ENCODE measurements around the gene S100A6.
A peak's percentile ranks its signal among the peaks of the same experiment; 100 is the strongest.
"Not testable (repeated sequence)": the region's sequence is repeated elsewhere in the genome, so short reads cannot be mapped to it uniquely, and the experiment has no call there.

Gene S100A6

DNA sequence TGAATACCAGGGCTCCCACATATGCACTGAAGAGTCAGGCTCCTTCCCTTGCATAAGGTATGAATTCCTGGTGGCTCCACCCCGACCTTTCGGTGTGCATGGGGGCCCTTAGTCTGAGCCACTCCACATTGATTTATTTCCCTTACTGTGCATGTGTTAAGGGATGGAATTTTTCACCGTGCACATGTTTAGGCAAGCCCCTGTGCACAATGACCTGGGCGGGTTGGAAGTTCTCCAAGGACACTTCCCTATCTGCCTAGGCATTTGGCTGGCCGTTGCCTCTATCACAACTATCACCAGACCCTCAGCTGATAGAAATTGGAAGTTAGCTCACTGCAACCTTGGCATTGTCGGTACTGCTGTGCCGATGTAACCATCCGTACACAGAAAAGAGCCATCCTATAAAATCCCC lies 9.7 kb downstream of the S100A6 start:
- no peak overlapping the region for H3K14ac ChIP-seq (ENCODE audit: low read length in 2 of 2)

DNA sequence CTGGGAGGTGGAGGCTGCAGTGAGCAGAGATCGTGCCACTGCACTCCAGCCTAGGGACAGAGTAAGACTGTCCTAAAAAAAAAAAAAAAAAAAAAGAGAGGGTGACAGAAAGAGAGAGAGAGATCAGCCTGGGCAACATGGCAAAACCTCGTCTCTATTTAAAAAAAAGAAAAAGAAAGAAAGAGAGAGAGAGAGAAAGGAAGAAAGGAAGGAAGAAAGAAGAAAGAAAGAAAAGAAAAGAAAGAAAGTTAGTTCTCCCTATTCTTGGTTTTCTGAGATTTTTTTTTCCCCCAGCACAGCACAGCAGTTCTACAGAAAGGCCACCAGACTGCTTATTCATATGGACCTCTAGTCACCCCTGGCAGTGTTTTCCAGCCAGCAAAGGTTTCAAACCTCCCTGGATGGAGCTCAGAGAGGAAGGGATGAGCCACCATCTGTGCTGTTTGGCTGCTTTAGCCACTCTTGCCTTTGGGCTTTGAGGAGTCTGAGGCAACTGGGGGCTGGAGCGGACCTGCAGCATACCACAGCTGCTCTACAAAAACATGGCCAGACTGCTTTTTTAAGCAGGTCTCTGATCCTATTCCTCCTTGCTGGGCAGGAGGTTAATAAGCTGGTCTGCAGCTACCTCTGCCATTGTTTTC lies 10.6 kb downstream of the S100A6 start:
- peaks cover 2% of the 10 kb centered on the region for H3K4me1 ChIP-seq (ENCODE audit: control insufficient read depth, insufficient read depth, low read depth, low read length)
- H3K4me2 ChIP-seq (ENCODE audit: low read length, poor library complexity, severe bottlenecking): no peak overlapping the region
- H3K27ac ChIP-seq (ENCODE audit: low read length, poor library complexity, severe bottlenecking): no peak overlapping the region
- no peak overlapping the region for H3K23ac ChIP-seq (ENCODE audit: low read length in 2 of 2)
- peak overlapping the region; percentile 45 for H3K9ac ChIP-seq (ENCODE audit: low read length)
- H3K18ac ChIP-seq (ENCODE audit: low read depth in 1 of 2, low read length in 2 of 2): no peak overlapping the region
- no peak overlapping the region for H2BK120ac ChIP-seq (ENCODE audit: low read depth, low read length)
- no peaks in the 10 kb centered on the region for H3K9me3 ChIP-seq (ENCODE audit: control insufficient read depth, low read length)
- no peak for DNase-seq
- H2BK12ac ChIP-seq (ENCODE audit: low read length in 2 of 2): no peak overlapping the region
- H3K36me3 ChIP-seq (ENCODE audit: control insufficient read depth in 1 of 2, insufficient read depth in 2 of 2, low read depth in 1 of 2, low read length in 2 of 2): no peaks in the 10 kb centered on the region
- no peak overlapping the region for H3K14ac ChIP-seq (ENCODE audit: low read length in 2 of 2)
- H3K4ac ChIP-seq (ENCODE audit: low read depth in 1 of 2, low read length in 2 of 2): no peak overlapping the region
- no peak overlapping the region for H2AFZ ChIP-seq (ENCODE audit: low read depth, low read length)
- H4K8ac ChIP-seq (ENCODE audit: low read length): no peak overlapping the region
- H2BK5ac ChIP-seq (ENCODE audit: low read depth, low read length, poor library complexity, severe bottlenecking): no peak overlapping the region
- H4K91ac ChIP-seq (ENCODE audit: low read length): no peak overlapping the region
- H3K27me3 ChIP-seq (ENCODE audit: control insufficient read depth in 1 of 2, insufficient read depth in 1 of 2, low read length in 2 of 2): no peaks in the 10 kb centered on the region
- H3K79me1 ChIP-seq (replicated peaks; ENCODE audit: low read length, poor library complexity, severe bottlenecking): no peaks in the 10 kb centered on the region
- no peak overlapping the region for H3K4me3 ChIP-seq (ENCODE audit: insufficient read depth in 1 of 2, low read depth in 1 of 2, low read length in 2 of 2)
- H2BK15ac ChIP-seq (ENCODE audit: low read depth, poor library complexity, severe bottlenecking): no peak overlapping the region
- WGBS: 54% methylated on average over 3 of the region's 3 CpGs
- no peak overlapping the region for H2AK5ac ChIP-seq (ENCODE audit: low read length, severe bottlenecking)

More for the DNA sequence above, 9.7 kb downstream of the S100A6 start:
- Histone ChIP-seq H3K36me3 (ENCODE audit: control insufficient read depth in 1 of 2, insufficient read depth in 2 of 2, low read depth in 1 of 2, low read length in 2 of 2) (no peaks in the 10 kb centered on the region), H2AK5ac (ENCODE audit: low read length, severe bottlenecking) (no peak overlapping the region), H3K9me3 (ENCODE audit: control insufficient read depth, low read length) (no peaks in the 10 kb centered on the region), H2BK120ac (ENCODE audit: low read depth, low read length) (no peak overlapping the region), H3K18ac (ENCODE audit: low read depth in 1 of 2, low read length in 2 of 2) (no peak overlapping the region), H2BK5ac (ENCODE audit: low read depth, low read length, poor library complexity, severe bottlenecking) (no peak overlapping the region), H3K79me1 (replicated peaks; ENCODE audit: low read length, poor library complexity, severe bottlenecking) (no peaks in the 10 kb centered on the region), H3K4me2 (ENCODE audit: low read length, poor library complexity, severe bottlenecking) (no peak overlapping the region), H4K8ac (ENCODE audit: low read length) (no peak overlapping the region), H3K23ac (ENCODE audit: low read length in 2 of 2) (no peak overlapping the region), H3K4me1 (ENCODE audit: control insufficient read depth, insufficient read depth, low read depth, low read length) (peaks cover 2% of the 10 kb centered on the region), H2BK15ac (ENCODE audit: low read depth, poor library complexity, severe bottlenecking) (no peak overlapping the region), H3K4ac (ENCODE audit: low read depth in 1 of 2, low read length in 2 of 2) (no peak overlapping the region), H2AFZ (ENCODE audit: low read depth, low read length) (no peak overlapping the region), H2BK12ac (ENCODE audit: low read length in 2 of 2) (no peak overlapping the region), H3K9ac (ENCODE audit: low read length) (no peak overlapping the region), H3K27ac (ENCODE audit: low read length, poor library complexity, severe bottlenecking) (no peak overlapping the region), H3K27me3 (ENCODE audit: control insufficient read depth in 1 of 2, insufficient read depth in 1 of 2, low read length in 2 of 2) (no peaks in the 10 kb centered on the region), H4K91ac (ENCODE audit: low read length) (no peak overlapping the region), H3K4me3 (ENCODE audit: insufficient read depth in 1 of 2, low read depth in 1 of 2, low read length in 2 of 2) (no peak overlapping the region)
- DNase-seq: no peak
- WGBS: 80% methylated on average over 8 of the region's 8 CpGs

DNA sequence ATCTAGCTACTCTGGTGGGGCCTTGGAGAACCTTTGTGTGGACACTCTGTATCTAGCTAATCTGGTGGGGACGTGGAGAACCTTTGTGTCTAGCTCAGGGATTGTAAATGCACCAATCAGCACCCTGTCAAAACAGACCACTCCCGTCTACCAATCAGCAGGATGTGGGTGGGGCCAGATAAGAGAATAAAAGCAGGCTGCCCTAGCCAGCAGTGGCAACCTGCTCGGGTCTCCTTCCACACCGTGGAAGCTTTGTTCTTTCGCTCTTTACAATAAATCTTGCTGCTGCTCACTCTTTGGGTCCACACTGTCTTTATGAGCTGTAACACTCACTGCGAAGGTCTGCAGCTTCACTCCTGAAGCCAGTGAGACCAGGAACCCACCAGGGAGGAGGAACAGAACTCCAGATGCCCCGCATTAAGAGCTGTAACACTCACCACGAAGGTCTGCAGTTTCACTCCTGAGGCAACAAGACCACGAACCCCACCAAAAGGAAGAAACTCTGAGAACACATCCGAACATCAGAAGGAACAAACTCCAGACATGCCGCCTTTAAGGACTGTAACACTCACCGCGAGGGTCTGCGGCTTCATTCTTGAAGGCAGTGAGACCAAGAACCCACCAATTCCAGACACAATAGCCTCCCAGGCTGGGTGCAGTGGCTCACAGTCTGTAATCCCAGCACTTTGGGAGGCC lies 13.3 kb downstream of the S100A6 start:
- not testable (repeated sequence) for H3K18ac ChIP-seq (ENCODE audit: low read depth in 1 of 2, low read length in 2 of 2); H3K4me1 ChIP-seq (ENCODE audit: control insufficient read depth, insufficient read depth, low read depth, low read length); H2AFZ ChIP-seq (ENCODE audit: low read depth, low read length); H3K4me3 ChIP-seq (ENCODE audit: insufficient read depth in 1 of 2, low read depth in 1 of 2, low read length in 2 of 2); H4K91ac ChIP-seq (ENCODE audit: low read length); H2BK120ac ChIP-seq (ENCODE audit: low read depth, low read length); H2BK15ac ChIP-seq (ENCODE audit: low read depth, poor library complexity, severe bottlenecking); H3K36me3 ChIP-seq (ENCODE audit: control insufficient read depth in 1 of 2, insufficient read depth in 2 of 2, low read depth in 1 of 2, low read length in 2 of 2); H3K4ac ChIP-seq (ENCODE audit: low read depth in 1 of 2, low read length in 2 of 2); H3K9ac ChIP-seq (ENCODE audit: low read length); H3K79me1 ChIP-seq (replicated peaks; ENCODE audit: low read length, poor library complexity, severe bottlenecking); H3K27me3 ChIP-seq (ENCODE audit: control insufficient read depth in 1 of 2, insufficient read depth in 1 of 2, low read length in 2 of 2); H3K4me2 ChIP-seq (ENCODE audit: low read length, poor library complexity, severe bottlenecking); H2AK5ac ChIP-seq (ENCODE audit: low read length, severe bottlenecking); H2BK5ac ChIP-seq (ENCODE audit: low read depth, low read length, poor library complexity, severe bottlenecking); H2BK12ac ChIP-seq (ENCODE audit: low read length in 2 of 2); H3K27ac ChIP-seq (ENCODE audit: low read length, poor library complexity, severe bottlenecking); H3K14ac ChIP-seq (ENCODE audit: low read length in 2 of 2); H3K23ac ChIP-seq (ENCODE audit: low read length in 2 of 2); H4K8ac ChIP-seq (ENCODE audit: low read length); DNase-seq; H3K9me3 ChIP-seq (ENCODE audit: control insufficient read depth, low read length)
- WGBS: 87% methylated on average over 13 of the region's 14 CpGs

DNA sequence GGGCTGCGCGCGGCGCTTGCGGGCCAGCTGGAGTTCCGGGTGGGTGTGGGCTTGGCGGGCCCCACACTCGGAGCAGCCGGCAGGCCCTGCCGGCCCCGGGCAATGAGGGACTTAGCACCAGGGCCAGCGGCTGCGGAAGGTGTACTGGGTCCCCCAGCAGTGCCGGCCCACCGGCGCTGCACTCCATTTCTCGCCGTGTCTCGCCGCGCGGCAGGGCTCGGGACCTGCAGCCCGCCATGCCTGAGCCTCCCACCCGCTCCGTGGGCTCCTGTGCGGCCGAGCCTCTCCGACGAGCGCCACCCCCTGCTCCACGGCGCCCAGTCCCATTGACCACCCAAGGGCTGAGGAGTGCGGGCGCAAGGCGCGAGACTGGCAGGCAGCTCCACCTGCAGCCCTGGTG lies 14.0 kb downstream of the S100A6 start:
- not testable (repeated sequence) for H2BK15ac ChIP-seq (ENCODE audit: low read depth, poor library complexity, severe bottlenecking); H3K4me3 ChIP-seq (ENCODE audit: insufficient read depth in 1 of 2, low read depth in 1 of 2, low read length in 2 of 2); H2AK5ac ChIP-seq (ENCODE audit: low read length, severe bottlenecking); H3K9ac ChIP-seq (ENCODE audit: low read length); H2BK5ac ChIP-seq (ENCODE audit: low read depth, low read length, poor library complexity, severe bottlenecking); H4K8ac ChIP-seq (ENCODE audit: low read length); H3K14ac ChIP-seq (ENCODE audit: low read length in 2 of 2); H3K4me1 ChIP-seq (ENCODE audit: control insufficient read depth, insufficient read depth, low read depth, low read length); H3K18ac ChIP-seq (ENCODE audit: low read depth in 1 of 2, low read length in 2 of 2); H2AFZ ChIP-seq (ENCODE audit: low read depth, low read length); H3K27ac ChIP-seq (ENCODE audit: low read length, poor library complexity, severe bottlenecking); H3K79me1 ChIP-seq (replicated peaks; ENCODE audit: low read length, poor library complexity, severe bottlenecking); H3K9me3 ChIP-seq (ENCODE audit: control insufficient read depth, low read length); H3K4ac ChIP-seq (ENCODE audit: low read depth in 1 of 2, low read length in 2 of 2); DNase-seq; H2BK120ac ChIP-seq (ENCODE audit: low read depth, low read length); H3K27me3 ChIP-seq (ENCODE audit: control insufficient read depth in 1 of 2, insufficient read depth in 1 of 2, low read length in 2 of 2); H3K36me3 ChIP-seq (ENCODE audit: control insufficient read depth in 1 of 2, insufficient read depth in 2 of 2, low read depth in 1 of 2, low read length in 2 of 2); H3K23ac ChIP-seq (ENCODE audit: low read length in 2 of 2); H2BK12ac ChIP-seq (ENCODE audit: low read length in 2 of 2); H4K91ac ChIP-seq (ENCODE audit: low read length); H3K4me2 ChIP-seq (ENCODE audit: low read length, poor library complexity, severe bottlenecking)
- 98% methylated on average over 37 of the region's 37 CpGs for WGBS

Data from mesenchymal stem cell (in vitro differentiated cells and primary cell).